SK-N-SH (cell line): ENCODE measurements around the gene MTX2. TPM values are rescaled to one million over a fixed set of nuclear protein-coding genes. Genes with fewer than 3 reads are reported as not detected.

Experiments
- CTCF ChIA-PET: fragments of 300-600, 350-600 bp; formaldehyde crosslinking; extraction: SDS; loops from one replicate; lab custom pipeline; 2021; lab: Yijun Ruan, JAX
- POLR2A ChIA-PET: fragments of 350-600 bp; sonication (Branson Sonifier 250); formaldehyde crosslinking; extraction: SDS; loops from one replicate; lab custom pipeline; 2020; ENCODE audit warnings: antibody characterized with exemption, inconsistent platforms; lab: Yijun Ruan, JAX
- DNase-seq: peaks from one replicate; pipeline ENCODE4 v3.0.0; 2012
- H2AFZ ChIP-seq: fragments of 200-600 bp; sonication (generic); 2 replicates; pipeline ENCODE4 v1.8.1; 2016; ENCODE audit warnings: antibody characterized with exemption, mild to moderate bottlenecking, low read depth
- H3F3A ChIP-seq: fragments of 200-600 bp; sonication (generic); replicated peaks from 2 replicates; pipeline ENCODE3; 2016; ENCODE audit warnings: antibody characterized with exemption, mild to moderate bottlenecking; ENCODE audit not compliant: insufficient read depth
- H3K27ac ChIP-seq, 2 experiments: fragments of 200-500 bp in 1 of 2; fragments of 200-600 bp in 1 of 2; sonication (Bioruptor generic) in 1 of 2; sonication (generic), shearing (Covaris generic) in 1 of 2; 2 replicates each; pipeline versions ENCODE4 v1.5.1 to v1.6.1; 2014 to 2016; ENCODE audit warnings: low read depth in 2 of 2, inconsistent platforms in 1 of 2, low read length in 1 of 2, mild to moderate bottlenecking in 1 of 2, mixed read lengths in 1 of 2
- H3K27me3 ChIP-seq: fragments of 200-600 bp; sonication (generic), shearing (Covaris generic); 2 replicates; pipeline ENCODE4 v1.6.1; 2016; ENCODE audit warnings: mixed run types; ENCODE audit not compliant: insufficient read depth
- H3K36me3 ChIP-seq, 2 experiments: fragments of 200-500 bp in 1 of 2; fragments of 200-600 bp in 1 of 2; sonication (Bioruptor generic) in 1 of 2; sonication (generic) in 1 of 2; replicated peaks in 1 of 2; 2 replicates each; pipeline versions ENCODE3 to v1.5.1; 2014 to 2016; ENCODE audit warnings: low read length in 1 of 2, mild to moderate bottlenecking in 1 of 2; ENCODE audit not compliant: insufficient read depth in 2 of 2, control insufficient read depth in 1 of 2
- H3K4me1 ChIP-seq, 2 experiments: fragments of 200-500 bp in 1 of 2; fragments of 200-600 bp in 1 of 2; sonication (Bioruptor generic) in 1 of 2; sonication (generic), shearing (Covaris generic) in 1 of 2; 2 replicates each; pipeline versions ENCODE4 v1.5.1 to v1.6.1; 2014 to 2016; ENCODE audit warnings: low read depth in 1 of 2, low read length in 1 of 2, mixed run types in 1 of 2; ENCODE audit not compliant: insufficient read depth in 2 of 2, control insufficient read depth in 1 of 2
- H3K4me2 ChIP-seq: fragments of 200-600 bp; sonication (generic), shearing (Covaris generic); 2 replicates; pipeline ENCODE4 v1.6.1; 2017; ENCODE audit warnings: mixed run types
- H3K4me3 ChIP-seq, 2 experiments: fragments of 200-500 bp in 1 of 2; fragments of 200-600 bp in 1 of 2; sonication (Bioruptor generic) in 1 of 2; sonication (generic), shearing (Covaris generic) in 1 of 2; 2 replicates each; pipeline versions ENCODE4 v1.5.1 to v1.8.1; 2014 to 2016; ENCODE audit warnings: low read depth in 2 of 2, inconsistent platforms in 1 of 2, low read length in 1 of 2, mild to moderate bottlenecking in 1 of 2, mixed read lengths in 1 of 2, moderate library complexity in 1 of 2
- H3K79me2 ChIP-seq: fragments of 200-600 bp; sonication (generic); 2 replicates; pipeline ENCODE4 v1.8.1; 2017; ENCODE audit warnings: mild to moderate bottlenecking; ENCODE audit not compliant: insufficient read depth
- H3K9ac ChIP-seq: fragments of 200-600 bp; sonication (generic); 2 replicates; pipeline ENCODE4 v1.6.1; 2017; ENCODE audit warnings: mixed run types
- H3K9me2 ChIP-seq: fragments of 200-600 bp; sonication (generic); 2 replicates; pipeline ENCODE4 v1.6.1; 2017; ENCODE audit warnings: mixed run types
- H3K9me3 ChIP-seq: fragments of 200-600 bp; sonication (generic); 2 replicates; pipeline ENCODE4 v1.6.1; 2017; ENCODE audit warnings: mixed run types, mild to moderate bottlenecking, moderate library complexity
- H4K20me1 ChIP-seq: fragments of 200-600 bp; sonication (generic); 2 replicates; pipeline ENCODE4 v1.6.1; 2017; ENCODE audit warnings: mild to moderate bottlenecking, mixed run types; ENCODE audit not compliant: insufficient read depth
- CHD2 ChIP-seq: fragments of 150-350 bp; IDR thresholded peaks from 2 replicates; pipeline ENCODE4 v1.6.1; 2018; ENCODE audit warnings: low read length; ENCODE audit not compliant: partially characterized antibody
- ELF1 ChIP-seq: IDR thresholded peaks from 2 replicates; pipeline ENCODE4 v1.4.0; 2012
- FOSL2 ChIP-seq: IDR thresholded peaks from 2 replicates; pipeline ENCODE4 v1.4.0; 2012; ENCODE audit warnings: low read depth, mild to moderate bottlenecking, moderate library complexity, borderline replicate concordance
- FOXM1 ChIP-seq: IDR thresholded peaks from 2 replicates; pipeline ENCODE4 v1.4.0; 2012; ENCODE audit warnings: low read depth, mild to moderate bottlenecking
- GATA2 ChIP-seq: sonication (generic); formaldehyde crosslinking; IDR thresholded peaks from 2 replicates; pipeline ENCODE4 v1.5.0; 2020; ENCODE audit warnings: mild to moderate bottlenecking, missing genetic modification reagents
- MEF2A ChIP-seq: IDR thresholded peaks from 2 replicates; pipeline ENCODE4 v1.4.0; 2012; ENCODE audit warnings: low read depth, borderline replicate concordance
- NRF1 ChIP-seq: IDR thresholded peaks from 2 replicates; pipeline ENCODE4 v1.6.1; 2012; ENCODE audit warnings: low read depth, mild to moderate bottlenecking, low read length
- POLR2AphosphoS5 ChIP-seq: IDR thresholded peaks from 2 replicates; pipeline ENCODE4 v1.6.1; 2012; ENCODE audit warnings: low read depth, low read length
- TCF12 ChIP-seq: IDR thresholded peaks from 2 replicates; pipeline ENCODE4 v1.4.0; 2012
- YY1 ChIP-seq: IDR thresholded peaks from 2 replicates; pipeline ENCODE4 v1.4.0; 2012; ENCODE audit warnings: low read depth, mild to moderate bottlenecking
- WGBS: methylation state at CpG from one replicate; pipeline ENCODE4 v1.1.6; 2017; ENCODE audit warnings: low lambda C conversion rate; 5-methylcytosine and 5-hydroxymethylcytosine counted together
- polyA plus RNA-seq, 3 experiments: library from polyadenylated mRNA; depleted of rRNA; stranded (reverse); fragments of >200 nt; gene quantifications; 2 replicates each; pipeline ENCODE4 v1.2.3, GENCODE V29; 2012
- TF ChIP-seq, protein P1 (sequence below): IDR thresholded peaks from 2 replicates; pipeline ENCODE4 v1.6.1; 2012; ENCODE audit warnings: mild to moderate bottlenecking, low read depth, low read length, moderate library complexity
- TF ChIP-seq, protein P2 (sequence below): IDR thresholded peaks from 2 replicates; pipeline ENCODE4; 2012
- TF ChIP-seq, protein P3 (sequence below): IDR thresholded peaks from 2 replicates; pipeline ENCODE4 v1.4.0; 2012; ENCODE audit warnings: low read depth
- TF ChIP-seq, protein P4 (sequence below): IDR thresholded peaks from 2 replicates; pipeline ENCODE4 v1.4.0; 2012; ENCODE audit warnings: low read depth, borderline replicate concordance
- TF ChIP-seq, protein P5 (sequence below): IDR thresholded peaks from 2 replicates; pipeline ENCODE4 v1.4.0; 2012; ENCODE audit warnings: low read depth, borderline replicate concordance
- TF ChIP-seq, protein P6 (sequence below): fragments of 150-350 bp; IDR thresholded peaks from 2 replicates; pipeline ENCODE4 v1.6.1; 2016; ENCODE audit warnings: mild to moderate bottlenecking, low read depth, low read length

MTX2 gene
- polyA plus RNA-seq, 1 of the 3 experiments (the other 2 are of a cell fraction): 44.4 TPM

DNA sequence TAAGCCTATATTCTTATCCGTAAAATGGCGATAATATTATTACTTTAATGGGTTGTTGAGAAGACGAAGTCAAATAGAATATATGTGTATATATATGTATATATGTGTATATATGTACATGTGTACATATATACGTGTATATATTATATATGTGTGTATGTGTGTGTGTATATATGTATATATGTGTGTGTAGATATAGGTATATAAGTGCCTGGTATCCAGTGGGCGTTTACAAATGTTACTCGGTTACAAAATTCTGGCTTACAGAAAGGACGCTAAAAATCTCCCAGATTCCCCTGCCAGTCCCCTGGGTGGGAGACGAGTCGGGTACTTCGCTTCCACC lies 295 bp upstream of the MTX2 start (continued):
- no peak for TF ChIP-seq FOXM1
- TF ChIP-seq, protein P1, sequence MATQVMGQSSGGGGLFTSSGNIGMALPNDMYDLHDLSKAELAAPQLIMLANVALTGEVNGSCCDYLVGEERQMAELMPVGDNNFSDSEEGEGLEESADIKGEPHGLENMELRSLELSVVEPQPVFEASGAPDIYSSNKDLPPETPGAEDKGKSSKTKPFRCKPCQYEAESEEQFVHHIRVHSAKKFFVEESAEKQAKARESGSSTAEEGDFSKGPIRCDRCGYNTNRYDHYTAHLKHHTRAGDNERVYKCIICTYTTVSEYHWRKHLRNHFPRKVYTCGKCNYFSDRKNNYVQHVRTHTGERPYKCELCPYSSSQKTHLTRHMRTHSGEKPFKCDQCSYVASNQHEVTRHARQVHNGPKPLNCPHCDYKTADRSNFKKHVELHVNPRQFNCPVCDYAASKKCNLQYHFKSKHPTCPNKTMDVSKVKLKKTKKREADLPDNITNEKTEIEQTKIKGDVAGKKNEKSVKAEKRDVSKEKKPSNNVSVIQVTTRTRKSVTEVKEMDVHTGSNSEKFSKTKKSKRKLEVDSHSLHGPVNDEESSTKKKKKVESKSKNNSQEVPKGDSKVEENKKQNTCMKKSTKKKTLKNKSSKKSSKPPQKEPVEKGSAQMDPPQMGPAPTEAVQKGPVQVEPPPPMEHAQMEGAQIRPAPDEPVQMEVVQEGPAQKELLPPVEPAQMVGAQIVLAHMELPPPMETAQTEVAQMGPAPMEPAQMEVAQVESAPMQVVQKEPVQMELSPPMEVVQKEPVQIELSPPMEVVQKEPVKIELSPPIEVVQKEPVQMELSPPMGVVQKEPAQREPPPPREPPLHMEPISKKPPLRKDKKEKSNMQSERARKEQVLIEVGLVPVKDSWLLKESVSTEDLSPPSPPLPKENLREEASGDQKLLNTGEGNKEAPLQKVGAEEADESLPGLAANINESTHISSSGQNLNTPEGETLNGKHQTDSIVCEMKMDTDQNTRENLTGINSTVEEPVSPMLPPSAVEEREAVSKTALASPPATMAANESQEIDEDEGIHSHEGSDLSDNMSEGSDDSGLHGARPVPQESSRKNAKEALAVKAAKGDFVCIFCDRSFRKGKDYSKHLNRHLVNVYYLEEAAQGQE: no peak
- no peak for TF ChIP-seq TCF12
- TF ChIP-seq, protein P2, sequence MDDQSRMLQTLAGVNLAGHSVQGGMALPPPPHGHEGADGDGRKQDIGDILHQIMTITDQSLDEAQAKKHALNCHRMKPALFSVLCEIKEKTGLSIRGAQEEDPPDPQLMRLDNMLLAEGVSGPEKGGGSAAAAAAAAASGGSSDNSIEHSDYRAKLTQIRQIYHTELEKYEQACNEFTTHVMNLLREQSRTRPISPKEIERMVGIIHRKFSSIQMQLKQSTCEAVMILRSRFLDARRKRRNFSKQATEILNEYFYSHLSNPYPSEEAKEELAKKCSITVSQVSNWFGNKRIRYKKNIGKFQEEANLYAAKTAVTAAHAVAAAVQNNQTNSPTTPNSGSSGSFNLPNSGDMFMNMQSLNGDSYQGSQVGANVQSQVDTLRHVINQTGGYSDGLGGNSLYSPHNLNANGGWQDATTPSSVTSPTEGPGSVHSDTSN: no peak
- TF ChIP-seq, protein P3, sequence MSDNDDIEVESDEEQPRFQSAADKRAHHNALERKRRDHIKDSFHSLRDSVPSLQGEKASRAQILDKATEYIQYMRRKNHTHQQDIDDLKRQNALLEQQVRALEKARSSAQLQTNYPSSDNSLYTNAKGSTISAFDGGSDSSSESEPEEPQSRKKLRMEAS: no peak
- no peak for TF ChIP-seq ELF1
- TF ChIP-seq NRF1: no peak
- TF ChIP-seq GATA2 (CRISPR knock-in tag): no peak
- TF ChIP-seq, protein P4, sequence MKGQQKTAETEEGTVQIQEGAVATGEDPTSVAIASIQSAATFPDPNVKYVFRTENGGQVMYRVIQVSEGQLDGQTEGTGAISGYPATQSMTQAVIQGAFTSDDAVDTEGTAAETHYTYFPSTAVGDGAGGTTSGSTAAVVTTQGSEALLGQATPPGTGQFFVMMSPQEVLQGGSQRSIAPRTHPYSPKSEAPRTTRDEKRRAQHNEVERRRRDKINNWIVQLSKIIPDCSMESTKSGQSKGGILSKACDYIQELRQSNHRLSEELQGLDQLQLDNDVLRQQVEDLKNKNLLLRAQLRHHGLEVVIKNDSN: no peak

DNA sequence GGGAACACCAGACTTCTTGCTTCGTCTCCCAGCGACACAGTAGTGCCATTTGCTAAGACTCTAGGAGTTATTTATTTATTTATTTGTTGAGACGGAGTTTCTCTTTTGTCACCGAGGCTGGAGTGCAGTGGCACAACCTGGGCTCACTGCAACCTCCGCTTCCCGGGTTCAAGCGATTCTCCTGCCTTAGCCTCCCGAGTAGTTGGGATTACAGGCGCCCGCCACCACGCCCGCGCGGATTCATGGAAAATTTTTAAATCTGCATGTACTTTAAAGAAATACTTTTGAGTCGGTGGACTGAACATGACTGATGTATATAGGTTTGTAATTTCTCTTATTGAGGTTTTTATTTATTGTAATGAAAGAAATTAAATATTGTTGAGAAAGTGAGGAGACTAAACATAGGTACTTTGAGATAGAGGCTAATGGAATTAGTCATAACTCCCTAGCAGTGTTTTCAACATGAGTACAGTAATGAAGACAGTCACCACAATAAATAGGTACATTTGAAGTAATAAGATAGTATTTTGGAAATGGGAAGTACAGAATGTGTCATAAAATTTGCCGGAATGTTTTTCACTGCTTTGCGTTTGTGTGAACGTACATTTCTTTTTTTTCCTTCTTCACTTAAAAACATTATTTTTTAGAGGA lies 983 bp downstream of the MTX2 start:
- WGBS: 28% methylated on average over 18 of the region's 18 CpGs
- POLR2A ChIA-PET: interaction anchor here (1.1 to 1.4 kb wide), 2 partner anchors 132 to 185 kb away, joined by 4 read pairs; no protein-coding TSS in a partner anchor
- Histone ChIP-seq H3K36me3 (peaks cover 5% of the 10 kb centered on the region in 2 experiments), H3K27ac (peak overlapping the region; percentile 82 to 96; a peak in 3 of 4 replicates), H3K27me3 (no peaks in the 10 kb centered on the region), H3K4me2 (peak overlapping the region; percentile 79), H3K9me2 (no peaks in the 10 kb centered on the region), H2AFZ (peak overlapping the region; percentile 82), H3K9ac (peak overlapping the region; percentile 93), H3F3A (no peaks in the 10 kb centered on the region), H3K4me1 (peaks cover 0 to 8% of the 10 kb centered on the region in 2 experiments; a peak in 2 of 4 replicates), H4K20me1 (peaks cover 15% of the 10 kb centered on the region), H3K4me3 (peak overlapping the region; percentile 81 to 82), H3K9me3 (no peaks in the 10 kb centered on the region), H3K79me2 (peaks cover 60% of the 10 kb centered on the region)
- CTCF ChIA-PET: interaction anchor here (0.6 to 2.3 kb wide), 3 partner anchors 15 to 284 kb away, joined by 3 to 11 read pairs (median 5); no protein-coding TSS in a partner anchor
- TF ChIP-seq MEF2A (no peak), YY1 (no peak), FOXM1 (no peak), CHD2 (no peak), GATA2 (CRISPR knock-in tag) (no peak), TCF12 (no peak), FOSL2 (no peak), POLR2AphosphoS5 (no peak)
- TF ChIP-seq, protein P1: no peak
- TF ChIP-seq, protein P5, sequence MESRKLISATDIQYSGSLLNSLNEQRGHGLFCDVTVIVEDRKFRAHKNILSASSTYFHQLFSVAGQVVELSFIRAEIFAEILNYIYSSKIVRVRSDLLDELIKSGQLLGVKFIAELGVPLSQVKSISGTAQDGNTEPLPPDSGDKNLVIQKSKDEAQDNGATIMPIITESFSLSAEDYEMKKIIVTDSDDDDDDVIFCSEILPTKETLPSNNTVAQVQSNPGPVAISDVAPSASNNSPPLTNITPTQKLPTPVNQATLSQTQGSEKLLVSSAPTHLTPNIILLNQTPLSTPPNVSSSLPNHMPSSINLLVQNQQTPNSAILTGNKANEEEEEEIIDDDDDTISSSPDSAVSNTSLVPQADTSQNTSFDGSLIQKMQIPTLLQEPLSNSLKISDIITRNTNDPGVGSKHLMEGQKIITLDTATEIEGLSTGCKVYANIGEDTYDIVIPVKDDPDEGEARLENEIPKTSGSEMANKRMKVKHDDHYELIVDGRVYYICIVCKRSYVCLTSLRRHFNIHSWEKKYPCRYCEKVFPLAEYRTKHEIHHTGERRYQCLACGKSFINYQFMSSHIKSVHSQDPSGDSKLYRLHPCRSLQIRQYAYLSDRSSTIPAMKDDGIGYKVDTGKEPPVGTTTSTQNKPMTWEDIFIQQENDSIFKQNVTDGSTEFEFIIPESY: no peak
- TF ChIP-seq, protein P6, sequence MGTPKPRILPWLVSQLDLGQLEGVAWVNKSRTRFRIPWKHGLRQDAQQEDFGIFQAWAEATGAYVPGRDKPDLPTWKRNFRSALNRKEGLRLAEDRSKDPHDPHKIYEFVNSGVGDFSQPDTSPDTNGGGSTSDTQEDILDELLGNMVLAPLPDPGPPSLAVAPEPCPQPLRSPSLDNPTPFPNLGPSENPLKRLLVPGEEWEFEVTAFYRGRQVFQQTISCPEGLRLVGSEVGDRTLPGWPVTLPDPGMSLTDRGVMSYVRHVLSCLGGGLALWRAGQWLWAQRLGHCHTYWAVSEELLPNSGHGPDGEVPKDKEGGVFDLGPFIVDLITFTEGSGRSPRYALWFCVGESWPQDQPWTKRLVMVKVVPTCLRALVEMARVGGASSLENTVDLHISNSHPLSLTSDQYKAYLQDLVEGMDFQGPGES: no peak
- no peak for DNase-seq
